ENCODE data around the gene FRRS1L.

Gene FRRS1L

DNA sequence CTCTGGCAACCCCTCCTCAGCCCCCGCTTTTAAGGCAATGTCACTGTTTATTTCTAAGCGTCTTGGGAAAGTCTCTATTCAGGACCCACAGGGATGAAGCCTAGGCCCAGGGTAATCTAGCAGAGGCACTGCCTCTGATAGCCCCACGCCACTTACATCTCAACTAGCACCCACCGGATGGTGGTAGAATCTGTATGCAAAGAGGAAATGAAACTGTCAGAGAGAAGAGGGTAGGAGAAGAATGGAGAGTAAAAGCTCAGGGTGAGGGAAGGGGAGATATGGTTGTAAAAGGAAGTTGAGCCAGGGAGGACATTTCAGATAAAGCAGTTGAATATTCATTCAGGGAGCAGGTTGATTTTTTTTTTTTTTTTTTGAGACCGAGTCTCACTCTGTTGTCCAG is 3.0 kb downstream of the FRRS1L start:
- no peak for DNase-seq (ENCODE audit: low read depth)
- H3K4me3 ChIP-seq (ENCODE audit: low read length) = no peak overlapping the region
- TF ChIP-seq, protein P1, sequence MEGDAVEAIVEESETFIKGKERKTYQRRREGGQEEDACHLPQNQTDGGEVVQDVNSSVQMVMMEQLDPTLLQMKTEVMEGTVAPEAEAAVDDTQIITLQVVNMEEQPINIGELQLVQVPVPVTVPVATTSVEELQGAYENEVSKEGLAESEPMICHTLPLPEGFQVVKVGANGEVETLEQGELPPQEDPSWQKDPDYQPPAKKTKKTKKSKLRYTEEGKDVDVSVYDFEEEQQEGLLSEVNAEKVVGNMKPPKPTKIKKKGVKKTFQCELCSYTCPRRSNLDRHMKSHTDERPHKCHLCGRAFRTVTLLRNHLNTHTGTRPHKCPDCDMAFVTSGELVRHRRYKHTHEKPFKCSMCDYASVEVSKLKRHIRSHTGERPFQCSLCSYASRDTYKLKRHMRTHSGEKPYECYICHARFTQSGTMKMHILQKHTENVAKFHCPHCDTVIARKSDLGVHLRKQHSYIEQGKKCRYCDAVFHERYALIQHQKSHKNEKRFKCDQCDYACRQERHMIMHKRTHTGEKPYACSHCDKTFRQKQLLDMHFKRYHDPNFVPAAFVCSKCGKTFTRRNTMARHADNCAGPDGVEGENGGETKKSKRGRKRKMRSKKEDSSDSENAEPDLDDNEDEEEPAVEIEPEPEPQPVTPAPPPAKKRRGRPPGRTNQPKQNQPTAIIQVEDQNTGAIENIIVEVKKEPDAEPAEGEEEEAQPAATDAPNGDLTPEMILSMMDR (conservative IDR thresholded peaks at IDR 0.05; ENCODE audit: low read depth, low read length) = no peak

DNA sequence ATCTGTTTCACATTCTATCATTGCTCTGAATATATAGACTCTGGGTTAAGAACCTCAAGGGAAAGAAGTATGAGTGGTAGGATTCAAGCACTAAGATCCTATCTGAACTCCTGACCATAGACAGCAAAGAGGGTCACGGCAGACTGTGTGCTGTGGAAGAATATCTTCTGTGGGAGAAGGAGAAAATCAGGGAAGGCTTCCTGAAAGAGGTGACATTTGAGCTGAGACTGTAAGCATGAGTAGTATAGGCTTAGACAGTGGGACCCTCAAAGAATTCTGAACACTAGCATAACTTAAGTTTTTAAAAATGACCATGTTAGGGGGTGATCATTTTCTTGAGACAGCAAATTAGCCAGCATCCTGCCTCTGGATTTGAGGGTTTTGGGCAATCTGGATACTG is 3.9 kb downstream of the FRRS1L start:
- H3K4me3 ChIP-seq (ENCODE audit: low read length) = no peak overlapping the region
- TF ChIP-seq, protein P1 (conservative IDR thresholded peaks at IDR 0.05; ENCODE audit: low read depth, low read length) = no peak
- DNase-seq (ENCODE audit: low read depth) = no peak

DNA sequence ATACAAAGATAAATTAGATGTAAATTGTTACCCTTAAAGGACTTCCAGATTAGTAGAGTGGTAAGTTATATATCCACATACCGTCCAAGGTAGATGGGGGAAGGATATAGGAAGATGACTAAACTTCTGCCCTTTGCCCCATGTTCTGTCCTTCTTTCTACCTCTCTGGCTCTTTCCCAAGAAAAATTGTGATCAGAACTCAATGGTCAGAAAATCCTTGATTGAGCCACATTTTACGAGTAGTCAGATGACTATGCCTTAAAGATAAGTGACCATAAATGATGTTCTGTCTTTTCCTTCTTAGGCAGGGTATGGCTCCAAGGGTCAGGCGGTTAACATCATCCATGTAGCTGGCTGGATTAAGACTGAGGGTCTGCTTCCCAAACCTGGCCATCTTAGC is 4.4 kb downstream of the FRRS1L start:
- no peak overlapping the region for H3K4me3 ChIP-seq (ENCODE audit: low read length)
- TF ChIP-seq, protein P1 (conservative IDR thresholded peaks at IDR 0.05; ENCODE audit: low read depth, low read length) = no peak
- no peak for DNase-seq (ENCODE audit: low read depth)

DNA sequence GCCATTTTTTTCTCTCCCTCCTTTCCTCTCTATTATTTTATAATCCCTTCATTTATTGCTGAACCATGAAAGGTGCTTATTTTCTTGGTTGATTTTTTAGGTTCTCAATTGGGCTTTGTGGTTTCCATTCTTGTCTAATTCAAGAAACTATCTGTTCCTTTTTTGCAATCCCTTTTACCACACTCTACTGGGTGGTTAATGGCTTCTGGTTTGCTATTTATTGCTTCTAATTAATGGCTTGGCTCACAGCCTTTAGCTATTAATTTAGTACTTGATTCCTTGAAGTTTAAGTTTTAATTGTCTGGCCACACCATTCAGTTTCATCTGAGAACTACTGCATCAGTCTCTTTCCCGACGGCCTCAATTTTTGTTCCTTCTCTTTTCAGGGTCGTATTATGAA is 5.6 kb downstream of the FRRS1L start:
- TF ChIP-seq, protein P1 (conservative IDR thresholded peaks at IDR 0.05; ENCODE audit: low read depth, low read length) = no peak
- H3K4me3 ChIP-seq (ENCODE audit: low read length) = no peak overlapping the region
- DNase-seq (ENCODE audit: low read depth) = no peak

DNA sequence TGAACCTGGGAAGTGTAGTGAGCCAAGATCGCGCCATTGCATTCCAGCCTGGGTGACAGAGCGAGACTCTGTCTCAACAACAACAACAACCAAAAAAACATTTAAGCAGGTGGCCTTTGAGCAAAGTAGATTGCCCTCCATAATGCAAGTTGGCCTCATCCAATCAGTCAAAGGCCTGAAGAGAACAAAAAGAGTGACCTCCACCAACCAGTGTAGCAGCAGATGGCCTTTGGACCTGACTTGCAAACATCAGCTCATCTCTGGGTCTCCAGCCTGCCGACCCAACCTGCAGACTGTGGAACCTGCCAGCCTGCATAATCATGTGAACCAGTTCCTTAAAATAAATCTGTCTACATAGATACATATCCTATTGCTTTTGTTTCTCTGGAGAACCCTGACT is 7.5 kb downstream of the FRRS1L start:
- TF ChIP-seq, protein P1 (conservative IDR thresholded peaks at IDR 0.05; ENCODE audit: low read depth, low read length) = no peak
- DNase-seq (ENCODE audit: low read depth) = no peak
- H3K4me3 ChIP-seq (ENCODE audit: low read length) = no peak overlapping the region

DNA sequence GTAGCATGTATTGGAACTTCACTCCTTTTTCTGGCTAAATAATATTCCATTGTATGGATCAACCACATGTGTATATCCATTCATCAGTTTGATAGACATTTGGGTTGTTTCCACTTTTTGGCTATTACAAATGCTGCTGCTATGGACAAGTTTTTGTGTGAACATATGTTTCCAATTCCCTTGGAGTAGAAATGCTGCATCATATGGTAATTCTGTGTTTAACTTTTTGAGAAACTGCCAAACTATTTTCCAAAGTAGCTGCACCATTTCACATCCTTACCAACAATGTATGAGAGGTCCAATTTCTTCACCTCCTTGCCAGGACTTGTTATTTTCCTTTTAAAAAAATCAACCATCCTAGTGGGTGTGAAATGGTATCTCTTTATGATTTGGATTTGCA is 8.4 kb downstream of the FRRS1L start:
- DNase-seq (ENCODE audit: low read depth) = no peak
- TF ChIP-seq, protein P1 (conservative IDR thresholded peaks at IDR 0.05; ENCODE audit: low read depth, low read length) = no peak
- H3K4me3 ChIP-seq (ENCODE audit: low read length) = no peak overlapping the region

DNA sequence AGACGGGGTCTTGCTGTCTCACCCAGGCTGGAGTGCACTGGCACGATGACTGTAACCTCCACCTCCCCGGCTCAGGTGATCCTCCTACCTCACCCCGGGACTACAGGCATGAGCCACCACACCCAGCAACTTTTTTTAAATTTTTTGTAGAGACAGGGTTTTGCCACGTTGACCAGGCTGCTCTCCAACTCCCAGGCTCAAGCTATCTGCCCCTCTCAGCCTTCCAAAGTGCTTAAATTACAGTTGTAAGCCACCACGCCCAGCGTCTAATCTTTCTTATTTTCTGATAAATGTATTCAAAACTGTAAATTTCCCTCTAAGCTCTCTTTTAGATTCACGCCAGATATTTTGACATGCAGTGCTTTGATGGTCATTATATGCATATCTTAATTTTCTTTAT is 10.3 kb downstream of the FRRS1L start:
- TF ChIP-seq, protein P1 (conservative IDR thresholded peaks at IDR 0.05; ENCODE audit: low read depth, low read length) = no peak
- H3K4me3 ChIP-seq (ENCODE audit: low read length) = no peak overlapping the region
- no peak for DNase-seq (ENCODE audit: low read depth)
